ENCODE measurements around the gene HEBP2. TPM values are rescaled to one million over a fixed set of nuclear protein-coding genes. Genes with fewer than 3 reads are reported as not detected.

HEBP2 gene
- total and polyA plus RNA-seq, 2 of the 13 experiments (the other 11 are each of a cell fraction or from before 2014, with no cell fraction given): 16.0 to 72.8 TPM

DNA sequence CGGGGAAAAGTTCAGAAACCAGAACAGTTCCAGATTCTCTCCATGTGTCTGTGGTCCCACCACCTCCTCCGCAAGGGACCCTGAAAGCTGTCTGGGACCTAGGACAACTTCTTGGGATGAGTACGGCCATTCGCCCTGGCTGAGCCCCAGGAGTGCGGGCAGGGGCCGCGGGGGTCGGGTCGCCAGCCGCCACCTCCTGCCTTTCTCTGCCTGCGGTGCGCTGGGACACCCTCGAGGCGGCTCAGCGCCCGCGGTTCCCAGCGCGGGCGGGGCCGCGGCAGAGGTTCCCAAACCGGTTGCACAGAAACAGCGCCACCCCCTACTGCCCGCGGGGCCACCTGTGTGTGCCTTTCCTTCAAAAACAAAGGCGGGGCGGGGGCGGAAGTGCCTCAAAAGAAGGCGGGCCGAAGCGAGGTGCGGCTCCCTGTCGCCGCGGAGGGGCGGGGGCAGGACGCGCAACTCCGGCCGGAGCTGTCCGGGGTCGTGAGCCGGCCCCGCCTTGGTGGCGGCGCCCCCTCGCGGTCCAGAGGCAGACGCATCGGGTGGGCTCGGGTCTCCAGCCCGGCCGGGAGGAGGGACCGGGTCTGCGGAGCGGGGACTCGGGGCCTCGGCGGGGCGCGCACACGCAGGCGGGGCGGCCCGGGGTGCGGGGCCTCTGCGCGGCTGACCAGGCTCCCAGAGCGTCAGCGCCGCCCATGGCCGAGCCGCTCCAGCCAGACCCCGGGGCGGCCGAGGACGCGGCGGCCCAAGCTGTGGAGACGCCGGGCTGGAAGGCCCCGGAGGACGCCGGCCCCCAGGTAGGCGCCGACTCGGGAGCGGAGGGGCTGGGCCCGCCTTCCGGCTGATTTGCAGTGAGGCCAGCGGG, at the start of gene HEBP2 (continued):
- TF ChIP-seq, protein P1, sequence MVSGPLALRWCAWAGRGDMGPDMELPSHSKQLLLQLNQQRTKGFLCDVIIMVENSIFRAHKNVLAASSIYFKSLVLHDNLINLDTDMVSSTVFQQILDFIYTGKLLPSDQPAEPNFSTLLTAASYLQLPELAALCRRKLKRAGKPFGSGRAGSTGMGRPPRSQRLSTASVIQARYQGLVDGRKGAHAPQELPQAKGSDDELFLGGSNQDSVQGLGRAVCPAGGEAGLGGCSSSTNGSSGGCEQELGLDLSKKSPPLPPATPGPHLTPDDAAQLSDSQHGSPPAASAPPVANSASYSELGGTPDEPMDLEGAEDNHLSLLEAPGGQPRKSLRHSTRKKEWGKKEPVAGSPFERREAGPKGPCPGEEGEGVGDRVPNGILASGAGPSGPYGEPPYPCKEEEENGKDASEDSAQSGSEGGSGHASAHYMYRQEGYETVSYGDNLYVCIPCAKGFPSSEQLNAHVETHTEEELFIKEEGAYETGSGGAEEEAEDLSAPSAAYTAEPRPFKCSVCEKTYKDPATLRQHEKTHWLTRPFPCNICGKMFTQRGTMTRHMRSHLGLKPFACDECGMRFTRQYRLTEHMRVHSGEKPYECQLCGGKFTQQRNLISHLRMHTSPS (CRISPR knock-in tag; IDR thresholded peaks at IDR 0.05; ENCODE audit: low read depth): peak; percentile 38
- TF ChIP-seq ZNF160 (CRISPR knock-in tag; IDR thresholded peaks at IDR 0.05) (peak; percentile 94), ATAD3A (CRISPR knock-in tag; IDR thresholded peaks at IDR 0.05) (no peak; the same call in 1 of the 2 replicates), ETV6 (CRISPR knock-in tag; conservative IDR thresholded peaks at IDR 0.05) (no peak; the same call in 1 of the 2 replicates), MTF1 (CRISPR knock-in tag; IDR thresholded peaks at IDR 0.05) (peak; percentile 46; the same call in 1 of the 2 replicates), ZSCAN9 (CRISPR knock-in tag; IDR thresholded peaks at IDR 0.05; ENCODE audit: borderline replicate concordance) (peak; percentile 86; the same call in 1 of the 2 replicates), ZNF775 (CRISPR knock-in tag; IDR thresholded peaks at IDR 0.05; ENCODE audit: borderline replicate concordance) (0 out of 2 replicates have a peak, but pooled peaks have one; percentile 44), FOXP1 (IDR thresholded peaks at IDR 0.05) (no peak), FOXP1 (CRISPR knock-in tag; IDR thresholded peaks at IDR 0.05) (peak; percentile 61; the same call in 1 of the 2 replicates), MED13 (CRISPR knock-in tag; IDR thresholded peaks at IDR 0.05) (peak; percentile 66; the same call in 1 of the 2 replicates), ZNF510 (CRISPR knock-in tag; IDR thresholded peaks at IDR 0.05; ENCODE audit: low read depth) (peak; percentile 17; the same call in 1 of the 2 replicates), ZFYVE20 (CRISPR knock-in tag; IDR thresholded peaks at IDR 0.05; ENCODE audit: borderline replicate concordance, low read depth) (peak; percentile 5; the same call in 1 of the 2 replicates), SMYD3 (CRISPR knock-in tag; IDR thresholded peaks at IDR 0.05) (peak; percentile 83), ZSCAN30 (CRISPR knock-in tag; IDR thresholded peaks at IDR 0.05) (no peak), ETV5 (CRISPR knock-in tag; IDR thresholded peaks at IDR 0.05; ENCODE audit: borderline replicate concordance) (peak; percentile 92), CENPX (CRISPR knock-in tag; IDR thresholded peaks at IDR 0.05) (no peak), ZNF607 (CRISPR knock-in tag; IDR thresholded peaks at IDR 0.05; ENCODE audit: borderline replicate concordance) (no peak; the same call in 1 of the 2 replicates), SP2 (CRISPR knock-in tag; IDR thresholded peaks at IDR 0.05) (peak; percentile 84), ZNF598 (CRISPR knock-in tag; IDR thresholded peaks at IDR 0.05; ENCODE audit: borderline replicate concordance) (peak; percentile 41; the same call in 1 of the 2 replicates), FLYWCH1 (CRISPR knock-in tag; IDR thresholded peaks at IDR 0.05) (no peak), SNAI1 (CRISPR knock-in tag; IDR thresholded peaks at IDR 0.05; ENCODE audit: borderline replicate concordance) (no peak)
- TF ChIP-seq, protein P2, sequence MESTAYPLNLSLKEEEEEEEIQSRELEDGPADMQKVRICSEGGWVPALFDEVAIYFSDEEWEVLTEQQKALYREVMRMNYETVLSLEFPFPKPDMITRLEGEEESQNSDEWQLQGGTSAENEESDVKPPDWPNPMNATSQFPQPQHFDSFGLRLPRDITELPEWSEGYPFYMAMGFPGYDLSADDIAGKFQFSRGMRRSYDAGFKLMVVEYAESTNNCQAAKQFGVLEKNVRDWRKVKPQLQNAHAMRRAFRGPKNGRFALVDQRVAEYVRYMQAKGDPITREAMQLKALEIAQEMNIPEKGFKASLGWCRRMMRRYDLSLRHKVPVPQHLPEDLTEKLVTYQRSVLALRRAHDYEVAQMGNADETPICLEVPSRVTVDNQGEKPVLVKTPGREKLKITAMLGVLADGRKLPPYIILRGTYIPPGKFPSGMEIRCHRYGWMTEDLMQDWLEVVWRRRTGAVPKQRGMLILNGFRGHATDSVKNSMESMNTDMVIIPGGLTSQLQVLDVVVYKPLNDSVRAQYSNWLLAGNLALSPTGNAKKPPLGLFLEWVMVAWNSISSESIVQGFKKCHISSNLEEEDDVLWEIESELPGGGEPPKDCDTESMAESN (CRISPR knock-in tag; conservative IDR thresholded peaks at IDR 0.05): 0 out of 2 replicates have a peak, but pooled peaks have one; percentile 77
- TF ChIP-seq, protein P3, sequence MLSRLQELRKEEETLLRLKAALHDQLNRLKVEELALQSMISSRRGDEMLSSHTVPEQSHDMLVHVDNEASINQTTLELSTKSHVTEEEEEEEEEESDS (CRISPR knock-in tag; IDR thresholded peaks at IDR 0.05; ENCODE audit: borderline replicate concordance): no peak
- TF ChIP-seq, protein P4, sequence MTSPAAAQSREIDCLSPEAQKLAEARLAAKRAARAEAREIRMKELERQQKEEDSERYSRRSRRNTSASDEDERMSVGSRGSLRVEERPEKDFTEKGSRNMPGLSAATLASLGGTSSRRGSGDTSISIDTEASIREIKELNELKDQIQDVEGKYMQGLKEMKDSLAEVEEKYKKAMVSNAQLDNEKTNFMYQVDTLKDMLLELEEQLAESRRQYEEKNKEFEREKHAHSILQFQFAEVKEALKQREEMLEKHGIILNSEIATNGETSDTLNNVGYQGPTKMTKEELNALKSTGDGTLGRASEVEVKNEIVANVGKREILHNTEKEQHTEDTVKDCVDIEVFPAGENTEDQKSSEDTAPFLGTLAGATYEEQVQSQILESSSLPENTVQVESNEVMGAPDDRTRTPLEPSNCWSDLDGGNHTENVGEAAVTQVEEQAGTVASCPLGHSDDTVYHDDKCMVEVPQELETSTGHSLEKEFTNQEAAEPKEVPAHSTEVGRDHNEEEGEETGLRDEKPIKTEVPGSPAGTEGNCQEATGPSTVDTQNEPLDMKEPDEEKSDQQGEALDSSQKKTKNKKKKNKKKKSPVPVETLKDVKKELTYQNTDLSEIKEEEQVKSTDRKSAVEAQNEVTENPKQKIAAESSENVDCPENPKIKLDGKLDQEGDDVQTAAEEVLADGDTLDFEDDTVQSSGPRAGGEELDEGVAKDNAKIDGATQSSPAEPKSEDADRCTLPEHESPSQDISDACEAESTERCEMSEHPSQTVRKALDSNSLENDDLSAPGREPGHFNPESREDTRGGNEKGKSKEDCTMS (CRISPR knock-in tag; conservative IDR thresholded peaks at IDR 0.05): no peak
